Neural cell (in vitro differentiated cells): Measurements from ENCODE around the gene OR6B3. TPM values are rescaled to one million over a fixed set of nuclear protein-coding genes. Genes with fewer than 3 reads are reported as not detected.

Experiments
- H2AFZ ChIP-seq: fragments of 200-600, 300-800 bp; sonication (generic), shearing (Covaris generic); 2 replicates; pipeline ENCODE4 v1.6.0; 2014; ENCODE audit warnings: low read depth, mild to moderate bottlenecking, antibody characterized with exemption, low read length, moderate library complexity
- H3F3A ChIP-seq: fragments of 200-600 bp; shearing (Covaris generic); 2 replicates; pipeline ENCODE4 v1.6.1; 2016; ENCODE audit warnings: mild to moderate bottlenecking, moderate library complexity, mixed read lengths, antibody characterized with exemption, low read length; ENCODE audit not compliant: insufficient read depth, poor library complexity, severe bottlenecking
- H3K27ac ChIP-seq: fragments of 200-600, 300-800 bp; sonication (generic), shearing (Covaris generic); 2 replicates; pipeline ENCODE4 v1.5.1; 2014; ENCODE audit warnings: mild to moderate bottlenecking, low read length, moderate library complexity
- H3K27me3 ChIP-seq: fragments of 300-800, 200-600 bp; sonication (generic), shearing (Covaris generic); 2 replicates; pipeline ENCODE4 v1.6.0; 2014; ENCODE audit warnings: mild to moderate bottlenecking, low read depth, low read length, moderate library complexity; ENCODE audit not compliant: insufficient read depth
- H3K36me3 ChIP-seq: fragments of 300-800, 200-600 bp; sonication (generic), shearing (Covaris generic); 2 replicates; pipeline ENCODE4 v1.5.1; 2014; ENCODE audit warnings: mild to moderate bottlenecking, antibody characterized with exemption, low read length, moderate library complexity; ENCODE audit not compliant: insufficient read depth
- H3K4me2 ChIP-seq: fragments of 300-800, 200-600 bp; sonication (generic), shearing (Covaris generic); 2 replicates; pipeline ENCODE4 v1.6.0; 2014; ENCODE audit warnings: mild to moderate bottlenecking, low read length
- H3K4me3 ChIP-seq: fragments of 300-800, 200-600 bp; sonication (generic), shearing (Covaris generic); 2 replicates; pipeline ENCODE4 v1.5.1; 2014; ENCODE audit warnings: mild to moderate bottlenecking, low read length, moderate library complexity
- H3K79me2 ChIP-seq: fragments of 200-600 bp; shearing (Covaris generic); replicated peaks from 2 replicates; pipeline ENCODE4 v1.6.0; 2014; ENCODE audit warnings: mild to moderate bottlenecking, low read length, moderate library complexity; ENCODE audit not compliant: insufficient read depth
- H3K9ac ChIP-seq: fragments of 300-800, 200-600 bp; sonication (generic), shearing (Covaris generic); 2 replicates; pipeline ENCODE4 v1.6.1; 2016; ENCODE audit warnings: mild to moderate bottlenecking, low read length, mixed read lengths
- H3K9me2 ChIP-seq: fragments of 200-600 bp; shearing (Covaris generic); 2 replicates; pipeline ENCODE4 v1.6.1; 2016; ENCODE audit warnings: mild to moderate bottlenecking, low read length, mixed read lengths; ENCODE audit not compliant: insufficient read depth
- H3K9me3 ChIP-seq: fragments of 200-600, 300-800 bp; sonication (generic), shearing (Covaris generic); 2 replicates; pipeline ENCODE4 v1.6.1; 2016; ENCODE audit warnings: mild to moderate bottlenecking, mixed run types, low read length, moderate library complexity, mixed read lengths
- H4K20me1 ChIP-seq: fragments of 200-600 bp; shearing (Covaris generic); 2 replicates; pipeline ENCODE4 v1.6.1; 2016; ENCODE audit warnings: mild to moderate bottlenecking, mixed run types; ENCODE audit not compliant: insufficient read depth
- CTCF ChIP-seq: fragments of 450-650 bp; IDR thresholded peaks from 2 replicates; pipeline ENCODE4 v1.5.1; 2014; ENCODE audit warnings: antibody characterized with exemption, mild to moderate bottlenecking, moderate library complexity; ENCODE audit not compliant: poor library complexity, severe bottlenecking
- EP300 ChIP-seq: fragments of 450-650 bp; conservative IDR thresholded peaks from 2 replicates; pipeline ENCODE4 v1.6.1; 2014; ENCODE audit warnings: antibody characterized with exemption, mild to moderate bottlenecking, moderate library complexity; ENCODE audit not compliant: poor library complexity, severe bottlenecking
- EZH2 ChIP-seq: fragments of 200-600, 300-800 bp; shearing (Covaris generic), sonication (generic); IDR thresholded peaks from 2 replicates; pipeline ENCODE4 v1.6.1; 2014; ENCODE audit warnings: antibody characterized with exemption, low read length, borderline replicate concordance, mild to moderate bottlenecking; ENCODE audit not compliant: insufficient read depth, poor library complexity, severe bottlenecking
- MXI1 ChIP-seq: fragments of 450-650 bp; conservative IDR thresholded peaks from 2 replicates; pipeline ENCODE4 v1.6.1; 2014; ENCODE audit warnings: antibody characterized with exemption, mild to moderate bottlenecking; ENCODE audit not compliant: poor library complexity, severe bottlenecking
- POLR2AphosphoS5 ChIP-seq: IDR thresholded peaks from 2 replicates; pipeline ENCODE4 v1.6.1; 2012
- RAD21 ChIP-seq: fragments of 450-650 bp; conservative IDR thresholded peaks from 2 replicates; pipeline ENCODE4 v1.6.1; 2014; ENCODE audit warnings: antibody characterized with exemption, mild to moderate bottlenecking, moderate library complexity
- REST ChIP-seq: IDR thresholded peaks from 2 replicates; pipeline ENCODE4 v1.6.1; 2012; ENCODE audit warnings: borderline replicate concordance
- SMC3 ChIP-seq: fragments of 450-650 bp; conservative IDR thresholded peaks from 2 replicates; pipeline ENCODE4 v1.6.1; 2014; ENCODE audit warnings: antibody characterized with exemption, mild to moderate bottlenecking, moderate library complexity; ENCODE audit not compliant: poor library complexity
- TAF1 ChIP-seq: IDR thresholded peaks from 2 replicates; pipeline ENCODE4 v1.6.1; 2012; ENCODE audit warnings: low read depth
- polyA plus RNA-seq: library from polyadenylated mRNA; depleted of rRNA; stranded (reverse); fragments of >200 nt; gene quantifications from 2 replicates; pipeline ENCODE4 v1.2.3, GENCODE V29; 2014

The OR6B3 gene
- polyA plus RNA-seq, 1 donor from 2014 or later: not detected

DNA sequence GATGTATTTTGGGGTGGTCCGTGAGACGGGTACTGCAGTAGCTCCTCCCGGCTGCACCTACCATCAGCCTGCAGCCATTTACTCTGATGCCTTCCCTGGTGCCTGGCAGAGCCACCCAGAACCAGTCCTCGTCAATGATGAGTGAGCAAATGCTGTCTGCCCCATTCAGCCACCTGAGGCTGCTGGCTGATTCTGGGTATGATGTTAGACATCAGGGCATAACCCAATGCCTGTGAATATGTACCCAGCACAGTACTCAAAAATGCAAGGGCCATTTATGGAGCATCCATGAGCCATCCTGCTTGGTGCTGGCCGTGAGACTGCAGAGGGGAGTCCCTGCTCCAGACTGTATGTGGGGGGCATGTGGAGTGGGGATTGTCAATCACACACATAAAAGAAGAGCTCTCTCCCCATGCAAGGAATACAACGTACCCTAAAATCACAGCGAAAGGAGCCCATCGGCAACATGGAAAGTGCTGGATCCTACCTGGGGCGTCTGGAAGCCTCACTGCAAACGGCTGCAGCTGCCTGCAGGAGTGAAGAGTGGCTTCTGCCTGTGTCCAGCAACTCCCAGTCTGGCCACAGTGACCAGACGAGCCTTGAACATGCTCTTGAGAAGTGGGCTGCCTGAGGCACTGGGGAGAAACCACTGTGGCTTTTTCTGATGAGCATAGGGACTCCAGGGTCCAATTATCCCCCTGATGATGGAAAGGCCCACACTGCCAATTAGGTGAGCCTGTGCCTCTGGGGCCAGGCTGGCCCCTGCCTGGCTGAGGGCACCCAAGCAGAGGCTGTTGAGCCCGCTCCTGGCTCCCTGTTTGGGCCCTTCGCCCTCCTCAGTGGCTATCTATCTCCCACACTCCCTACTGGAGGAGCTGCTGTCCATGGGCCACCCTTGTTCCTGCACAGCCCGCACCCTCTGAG, 20.7 kb downstream of the OR6B3 start:
- Histone ChIP-seq H3K9me3 (no peaks in the 10 kb centered on the region), H3K9ac (no peak overlapping the region), H3K9me2 (no peaks in the 10 kb centered on the region), H3K79me2 (no peaks in the 10 kb centered on the region), H4K20me1 (no peaks in the 10 kb centered on the region), H2AFZ (no peak overlapping the region), H3K36me3 (no peaks in the 10 kb centered on the region), H3K4me3 (no peak overlapping the region), H3K27ac (no peak overlapping the region), H3F3A (no peaks in the 10 kb centered on the region), H3K4me2 (no peak overlapping the region), H3K27me3 (peaks cover 22% of the 10 kb centered on the region)
- TF ChIP-seq EP300 (no peak), RAD21 (no peak), EZH2 (no peak), TAF1 (no peak), MXI1 (no peak), SMC3 (no peak), REST (no peak), CTCF (no peak), POLR2AphosphoS5 (no peak)

DNA sequence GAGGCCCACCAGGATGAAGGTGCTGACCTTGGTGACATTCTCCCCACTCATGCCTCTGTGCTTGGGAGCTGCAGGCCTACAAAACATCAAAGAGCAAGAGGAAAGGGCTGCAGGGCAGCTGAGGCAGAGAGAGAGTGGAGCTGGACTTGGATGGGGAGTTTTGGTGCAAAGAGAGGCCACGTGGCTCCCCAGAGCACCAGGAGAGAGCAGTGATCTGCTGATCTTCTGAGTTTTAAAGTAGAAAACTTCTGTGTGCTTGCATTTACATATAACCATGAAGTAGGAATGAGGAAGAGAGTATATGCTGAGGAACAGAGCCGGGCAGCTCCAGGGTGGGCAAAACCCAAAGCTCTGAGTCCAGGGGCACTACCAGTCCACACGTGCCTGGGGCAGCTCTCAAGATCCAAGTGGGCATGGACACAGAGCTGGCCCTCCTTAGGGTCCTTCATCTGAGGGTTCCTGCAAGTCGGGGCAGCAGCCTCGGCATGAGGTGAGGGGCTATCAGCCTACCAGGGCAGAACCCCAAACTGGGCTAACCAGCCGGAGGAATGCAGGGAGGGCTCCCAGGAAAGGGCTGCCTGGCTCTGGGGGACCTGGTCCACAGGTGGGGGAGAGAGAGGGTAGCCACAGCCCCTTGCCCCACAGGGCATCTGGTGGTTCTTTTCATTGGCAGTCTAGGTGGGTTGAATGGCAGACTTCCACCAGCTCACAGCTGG, 22.8 kb downstream of the OR6B3 start, which contains the start of gene OR6B2:
TSS of gene OR6B2 (minus strand) at position 51 of the 716 bp plus-strand sequence. CDS start at position 51, 0 bp downstream.
- Histone ChIP-seq H3K36me3 (no peaks in the 10 kb centered on the region), H3K27me3 (peaks cover 22% of the 10 kb centered on the region), H3F3A (no peaks in the 10 kb centered on the region), H3K27ac (no peak within 1 kb of the TSS), H3K79me2 (no peaks in the 10 kb centered on the region), H3K9me3 (no peaks in the 10 kb centered on the region), H4K20me1 (no peaks in the 10 kb centered on the region), H2AFZ (no peak within 1 kb of the TSS), H3K9me2 (no peaks in the 10 kb centered on the region), H3K4me3 (no peak within 1 kb of the TSS), H3K9ac (no peak within 1 kb of the TSS), H3K4me2 (no peak within 1 kb of the TSS)
- TF ChIP-seq POLR2AphosphoS5: no peak
- TF ChIP-seq EP300: no peak
- TF ChIP-seq RAD21: no peak
- no peak for TF ChIP-seq MXI1
- no peak for TF ChIP-seq REST
- TF ChIP-seq CTCF: no peak
- no peak for TF ChIP-seq TAF1
- no peak for TF ChIP-seq EZH2
- no peak for TF ChIP-seq SMC3
